Stimulated activated CD4-positive, alpha-beta T cell treated with anti-CD3 and anti-CD28 coated beads, Interleukin-2, amount 100 ng/mL, for 48 hours (primary cell): ENCODE data around the gene KCTD15.

ENCODE experiments used
- DNase-seq, 2 donors: peaks; one replicate each; pipeline ENCODE4 v3.0.0-alpha.2; 2020

The KCTD15 gene

GRCh38 chr19:33772102-33772857, 24.4 kb upstream of the KCTD15 start:
- DNase-seq: no peak

GRCh38 chr19:33772858-33773180, 23.9 kb upstream of the KCTD15 start:
- no peak for DNase-seq

- no peak for DNase-seq
Measured at GRCh38 chr19:33773704-33774624, 22.7 kb upstream of the KCTD15 start.

- no peak for DNase-seq
Measured at GRCh38 chr19:33774751-33775150, 21.9 kb upstream of the KCTD15 start.

GRCh38 chr19:33775731-33776487, 20.8 kb upstream of the KCTD15 start:
- DNase-seq: no peak

- no peak for DNase-seq
Measured at GRCh38 chr19:33777351-33777750, 19.3 kb upstream of the KCTD15 start.

- DNase-seq: no peak
Measured at GRCh38 chr19:33777753-33778088, 18.9 kb upstream of the KCTD15 start.

- DNase-seq: peak; percentile 87 to 94
Measured at GRCh38 chr19:33778089-33778791, 18.4 kb upstream of the KCTD15 start.

- no peak for DNase-seq
Measured at GRCh38 chr19:33779849-33780248, 16.8 kb upstream of the KCTD15 start.

- DNase-seq: no peak
Measured at GRCh38 chr19:33780251-33780650, 16.4 kb upstream of the KCTD15 start.

GRCh38 chr19:33780746-33781145, 15.9 kb upstream of the KCTD15 start:
- DNase-seq: no peak

- DNase-seq: no peak
Measured at GRCh38 chr19:33781415-33781935, 15.2 kb upstream of the KCTD15 start.

GRCh38 chr19:33781996-33782395, 14.7 kb upstream of the KCTD15 start:
- no peak for DNase-seq

- no peak for DNase-seq
Measured at GRCh38 chr19:33784432-33784831, 12.2 kb upstream of the KCTD15 start.

- no peak for DNase-seq
Measured at GRCh38 chr19:33785795-33786194, 10.9 kb upstream of the KCTD15 start.

- DNase-seq: no peak
Measured at GRCh38 chr19:33788676-33789075, 8.0 kb upstream of the KCTD15 start.

- no peak for DNase-seq
Measured at GRCh38 chr19:33789344-33789743, 7.3 kb upstream of the KCTD15 start.

GRCh38 chr19:33794683-33795369, 1.8 kb upstream of the KCTD15 start:
- DNase-seq: no peak

GRCh38 chr19:33795370-33796163, 1.1 kb upstream of the KCTD15 start:
- DNase-seq: peak; percentile 51 to 61

- DNase-seq: no peak
Measured at GRCh38 chr19:33797802-33798671, 1.4 kb downstream of the KCTD15 start.
